K562 (cell line): ENCODE data around the gene ITPKA. TPM values are rescaled to one million over a fixed set of nuclear protein-coding genes. Genes with fewer than 3 reads are reported as not detected.

Source experiments
- ATF4 ChIP-seq: fragments of 450-650 bp; formaldehyde crosslinking; IDR thresholded peaks from 2 replicates; pipeline ENCODE4 v1.4.0; 2022; ENCODE audit warnings: mild to moderate bottlenecking, moderate library complexity
- BHLHE40 ChIP-seq: IDR thresholded peaks from 2 replicates; pipeline ENCODE4 v1.6.1; 2011; ENCODE audit warnings: low read length, improper control_type of control experiment
- CEBPG ChIP-seq, 3 experiments: fragments of 200-800 bp in 1 of 3; sonication (Bioruptor generic) in 1 of 3; sonication (generic) in 1 of 3; formaldehyde crosslinking in 1 of 3; IDR thresholded peaks in 2 of 3; conservative IDR thresholded peaks in 1 of 3; 2 replicates each; pipeline versions ENCODE4 v1.6.1 to v1.8.0; 2016 to 2022; ENCODE audit warnings: missing compliant biosample characterization in 2 of 3, missing genetic modification characterization in 2 of 3, mild to moderate bottlenecking in 1 of 3, missing genetic modification reagents in 1 of 3
- CREB1 ChIP-seq, 2 experiments: sonication (generic) in 1 of 2; formaldehyde crosslinking in 1 of 2; IDR thresholded peaks; 2 replicates each; pipeline versions ENCODE4 v1.6.1 to v1.8.0; 2012 to 2022; ENCODE audit warnings: inconsistent platforms in 1 of 2, mild to moderate bottlenecking in 1 of 2, missing genetic modification reagents in 1 of 2, moderate library complexity in 1 of 2
- IRF9 ChIP-seq: fragments of 450-650 bp; IDR thresholded peaks from 2 replicates; pipeline ENCODE4 v1.6.1; 2016; ENCODE audit warnings: missing biosample characterization, missing genetic modification characterization
- KDM5B ChIP-seq: fragments of 200-600 bp; sonication (generic); IDR thresholded peaks from 2 replicates; pipeline ENCODE4 v1.6.1; 2012; ENCODE audit warnings: low read depth, mild to moderate bottlenecking, moderate library complexity, low read length, control low read depth, inconsistent platforms; ENCODE audit not compliant: insufficient replicate concordance
- NELFE ChIP-seq: IDR thresholded peaks from 2 replicates; pipeline ENCODE4 v1.6.1; 2011; ENCODE audit warnings: mild to moderate bottlenecking; ENCODE audit not compliant: insufficient read depth, insufficient read length
- PHF8 ChIP-seq: fragments of 200-600 bp; sonication (generic); IDR thresholded peaks from 2 replicates; pipeline ENCODE4 v1.6.1; 2012; ENCODE audit warnings: mixed run types, mild to moderate bottlenecking, inconsistent platforms, low read length, moderate library complexity, borderline replicate concordance
- RB1 ChIP-seq: fragments of 450-650 bp; IDR thresholded peaks from 2 replicates; pipeline ENCODE4 v1.6.1; 2017; ENCODE audit warnings: low read depth, mild to moderate bottlenecking
- RBBP5 ChIP-seq: fragments of 200-600 bp; sonication (generic); IDR thresholded peaks from 2 replicates; pipeline ENCODE4 v1.6.1; 2012; ENCODE audit warnings: borderline replicate concordance, mild to moderate bottlenecking, low read length, control low read depth, inconsistent platforms; ENCODE audit not compliant: insufficient read depth, poor library complexity, severe bottlenecking
- TFAM ChIP-seq: fragments of 250-450 bp; sonication (Bioruptor Pico); conservative IDR thresholded peaks from 2 replicates; pipeline ENCODE4 v1.5.0; 2021; ENCODE audit warnings: mild to moderate bottlenecking, moderate library complexity
- TRIM25 ChIP-seq: fragments of 450-650 bp; IDR thresholded peaks from 2 replicates; pipeline ENCODE4 v1.7.0; 2016; ENCODE audit warnings: borderline replicate concordance
- ZBTB1 ChIP-seq: sonication (generic); formaldehyde crosslinking; IDR thresholded peaks from 2 replicates; pipeline ENCODE4 v1.8.1; 2023; ENCODE audit warnings: missing genetic modification reagents, low read depth, mild to moderate bottlenecking, borderline replicate concordance
- ZBTB12 ChIP-seq: fragments of 250-450 bp; sonication (Bioruptor Pico); IDR thresholded peaks from 2 replicates; pipeline ENCODE4 v1.4.0; 2020
- polyA plus RNA-seq, 8 experiments: library from polyadenylated mRNA; depleted of rRNA in 4 of 8; stranded (reverse) in 5 of 8; unstranded in 3 of 8; fragments of >200 nt; fragmentation: Nextera tagmentation in 2 of 8; fragmentation: Illumina TruSeq in 1 of 8; extraction: Ambion mirVana in 2 of 8; extraction: Trizol in 1 of 8; gene quantifications; 2 replicates each; pipeline versions ENCODE4 v1.2.1 to v1.2.3, GENCODE V29; 2011 to 2014; ENCODE audit warnings: inconsistent platforms in 1 of 8, missing spikeins in 1 of 8
- total RNA-seq, 7 experiments: library from RNA; depleted of rRNA in 6 of 7; stranded (reverse); fragments of >200 nt in 6 of 7; fragmentation: Illumina TruSeq in 2 of 7; extraction: Trizol in 2 of 7; gene quantifications; 2 replicates each; pipeline versions ENCODE4 v1.2.1 to v1.2.3, GENCODE V29; 2011 to 2021; ENCODE audit warnings: low replicate concordance in 1 of 7

The ITPKA gene
- total and polyA plus RNA-seq, 9 of the 15 experiments (the other 6 are each of a cell fraction or from before 2014, with no cell fraction given): 0.14 to 68.4 (median 11.5) TPM

GRCh38 chr15:41493902-41494189 lies 172 bp downstream of the ITPKA start (continued):
- no peak for TF ChIP-seq ATF4
- TF ChIP-seq KDM5B: peak; percentile 19
- TF ChIP-seq TFAM: no peak
- TF ChIP-seq PHF8: peak; percentile 2; the same call in 1 of the 2 replicates
- TF ChIP-seq NELFE: no peak
- no peak for TF ChIP-seq ZBTB1 (CRISPR knock-in tag)
- no peak for TF ChIP-seq IRF9 (tag)
- TF ChIP-seq BHLHE40: no peak
- no peak for TF ChIP-seq ZBTB12
- no peak for TF ChIP-seq TRIM25
- 0 out of 2 replicates have a peak, but pooled peaks have one; percentile 4 for TF ChIP-seq RB1
- peak; percentile 11 for TF ChIP-seq RBBP5
- TF ChIP-seq CEBPG (CRISPR knock-in tag; IDR thresholded peaks at IDR 0.05): no peak
- TF ChIP-seq CEBPG (tag; conservative IDR thresholded peaks at IDR 0.05 in 1 of 2, IDR thresholded peaks at IDR 0.05 in 1 of 2): no peak
- TF ChIP-seq CREB1 (IDR thresholded peaks at IDR 0.05): no peak
- TF ChIP-seq CREB1 (CRISPR knock-in tag; IDR thresholded peaks at IDR 0.05): no peak
